Karpas-422 (cell line): ENCODE measurements around the gene KCNAB1. TPM values are rescaled to one million over a fixed set of nuclear protein-coding genes. Genes with fewer than 3 reads are reported as not detected.

ENCODE experiments used
- DNase-seq: peaks from one replicate; pipeline ENCODE4 v3.0.0-alpha.2; 2015
- H2AFZ ChIP-seq: fragments of 200-600 bp; sonication (generic); 2 replicates; pipeline ENCODE4 v1.6.1; 2014; ENCODE audit warnings: antibody characterized with exemption, low read length, mixed read lengths
- H3K27ac ChIP-seq: fragments of 200-600 bp; sonication (generic); 2 replicates; pipeline ENCODE4 v1.5.1; 2014; ENCODE audit warnings: mild to moderate bottlenecking, low read length, moderate library complexity
- H3K27me3 ChIP-seq: fragments of 200-600 bp; sonication (generic); 2 replicates; pipeline ENCODE4 v1.6.1; 2014; ENCODE audit warnings: low read length, mixed read lengths
- H3K36me3 ChIP-seq: fragments of 200-600 bp; sonication (generic); 2 replicates; pipeline ENCODE4 v1.6.1; 2014; ENCODE audit warnings: low read length, mixed read lengths; ENCODE audit not compliant: insufficient read depth
- H3K4me1 ChIP-seq: fragments of 200-600 bp; sonication (generic); 2 replicates; pipeline ENCODE4 v1.6.1; 2014; ENCODE audit warnings: mild to moderate bottlenecking, low read length, mixed read lengths
- H3K4me2 ChIP-seq: fragments of 200-600 bp; sonication (generic); 2 replicates; pipeline ENCODE4 v1.6.1; 2014; ENCODE audit warnings: low read length, low read depth, mild to moderate bottlenecking; ENCODE audit not compliant: poor library complexity, severe bottlenecking
- H3K4me3 ChIP-seq: fragments of 200-600 bp; sonication (generic); 2 replicates; pipeline ENCODE4 v1.5.1; 2014; ENCODE audit warnings: mild to moderate bottlenecking, antibody characterized with exemption, low read length, mixed read lengths
- H3K79me2 ChIP-seq: fragments of 200-600 bp; sonication (generic); 2 replicates; pipeline ENCODE4 v1.6.1; 2014; ENCODE audit warnings: mild to moderate bottlenecking, low read length, mixed read lengths
- H3K9ac ChIP-seq: fragments of 200-600 bp; sonication (generic); 2 replicates; pipeline ENCODE4 v1.6.0; 2014; ENCODE audit warnings: low read length
- H3K9me2 ChIP-seq: fragments of 200-600 bp; sonication (generic), shearing (Covaris generic); replicated peaks from 2 replicates; pipeline ENCODE4 v1.6.0; 2014; ENCODE audit warnings: mild to moderate bottlenecking, low read length, moderate library complexity; ENCODE audit not compliant: insufficient read depth
- H3K9me3 ChIP-seq: fragments of 300-700, 200-600 bp; sonication (generic); 2 replicates; pipeline ENCODE4 v1.6.1; 2014; ENCODE audit warnings: low read length, mixed read lengths
- H4K20me1 ChIP-seq: fragments of 200-600 bp; sonication (generic); 2 replicates; pipeline ENCODE4 v1.6.1; 2014; ENCODE audit warnings: mild to moderate bottlenecking, antibody characterized with exemption, low read length, low read depth; ENCODE audit not compliant: insufficient read depth
- total RNA-seq: library from RNA; depleted of rRNA; stranded (reverse); fragments of >200 nt; shearing (Covaris generic); gene quantifications from 2 replicates; pipeline ENCODE4 v1.2.3, GENCODE V29; 2014; ENCODE audit warnings: low replicate concordance

Gene KCNAB1
- total RNA-seq, 1 experiment from 2014 or later: not detected

DNA sequence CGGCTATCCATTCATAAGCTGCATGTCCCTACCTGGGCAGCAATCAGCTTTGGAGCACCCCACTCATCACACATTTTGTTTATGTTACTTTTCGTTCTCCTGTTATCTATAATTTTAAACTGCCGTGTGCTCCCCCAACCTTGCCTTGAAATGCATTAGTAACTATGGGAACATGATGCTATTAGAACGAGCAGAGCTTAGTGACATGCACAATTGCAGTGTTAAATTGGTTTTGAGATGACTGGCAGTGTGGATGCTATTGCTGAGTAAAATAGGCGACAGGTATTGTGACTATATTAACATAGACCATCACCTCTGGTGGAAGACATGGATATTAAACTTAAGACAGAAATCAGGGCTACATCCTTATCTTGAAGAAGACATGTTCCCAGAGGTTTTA is 191.6 kb downstream of the KCNAB1 start:
- Histone ChIP-seq H3K27ac (no peak overlapping the region), H3K4me2 (no peak overlapping the region), H3K9ac (no peak overlapping the region), H3K36me3 (no peaks in the 10 kb centered on the region), H3K9me2 (no peaks in the 10 kb centered on the region), H4K20me1 (no peaks in the 10 kb centered on the region), H2AFZ (no peak overlapping the region), H3K4me3 (no peak overlapping the region), H3K4me1 (no peaks in the 10 kb centered on the region), H3K79me2 (no peaks in the 10 kb centered on the region), H3K9me3 (no peaks in the 10 kb centered on the region), H3K27me3 (no peaks in the 10 kb centered on the region)
- DNase-seq: no peak

DNA sequence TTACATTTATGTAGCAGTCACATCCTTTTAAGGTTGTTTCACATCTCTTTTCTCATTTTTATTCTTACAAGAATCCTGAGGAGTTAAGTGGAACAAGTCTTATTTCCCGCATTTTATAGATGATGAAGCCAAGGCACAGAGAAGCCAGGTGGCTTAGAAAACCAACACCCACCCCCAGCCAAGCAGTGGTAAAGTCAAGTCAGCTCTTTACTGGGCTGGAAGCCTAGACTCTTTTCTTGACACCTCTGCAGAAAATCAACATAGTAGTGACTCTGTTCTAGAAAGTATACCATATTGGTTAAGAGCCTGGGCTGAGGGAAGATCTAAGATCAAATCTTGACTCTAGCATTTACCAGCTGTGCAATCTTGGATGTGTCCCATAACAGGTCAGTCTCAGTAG is 195.7 kb downstream of the KCNAB1 start:
- no peaks in the 10 kb centered on the region for H4K20me1 ChIP-seq
- H3K79me2 ChIP-seq: no peaks in the 10 kb centered on the region
- H2AFZ ChIP-seq: no peak overlapping the region
- no peaks in the 10 kb centered on the region for H3K36me3 ChIP-seq
- DNase-seq: no peak
- H3K4me1 ChIP-seq: no peaks in the 10 kb centered on the region
- H3K4me2 ChIP-seq: no peak overlapping the region
- H3K9ac ChIP-seq: no peak overlapping the region
- no peak overlapping the region for H3K27ac ChIP-seq
- H3K9me2 ChIP-seq: no peaks in the 10 kb centered on the region
- no peak overlapping the region for H3K4me3 ChIP-seq
- no peaks in the 10 kb centered on the region for H3K27me3 ChIP-seq
- H3K9me3 ChIP-seq: no peaks in the 10 kb centered on the region

DNA sequence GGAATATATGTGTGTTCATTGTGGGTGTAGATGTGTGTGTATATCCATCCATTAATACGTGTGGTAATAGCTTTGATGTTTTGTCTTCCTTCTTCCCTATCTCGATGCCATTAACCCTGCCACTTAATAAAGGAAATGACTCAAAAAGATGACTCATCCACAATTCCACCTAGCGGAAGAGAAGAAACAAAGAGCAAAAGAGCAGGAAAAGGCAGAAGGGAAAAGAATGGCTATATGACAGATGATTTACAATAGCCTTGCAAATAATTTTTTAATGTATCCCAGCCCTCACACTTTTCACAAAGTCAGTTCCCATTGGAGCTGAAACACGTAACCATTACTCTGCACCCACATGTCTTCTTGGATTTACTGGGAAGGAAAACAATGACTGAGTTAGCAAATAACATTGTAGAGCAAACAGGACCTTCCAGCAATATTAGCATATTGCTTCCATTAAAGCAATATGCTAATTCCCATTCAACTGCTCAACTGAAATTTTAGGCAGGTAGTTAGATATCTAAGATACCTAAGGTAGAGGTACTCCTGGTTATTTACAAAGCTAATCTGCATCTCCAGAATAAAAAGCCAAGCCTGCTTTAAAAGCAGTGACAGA is 197.2 kb downstream of the KCNAB1 start:
- H2AFZ ChIP-seq: no peak overlapping the region
- H3K9me3 ChIP-seq: no peaks in the 10 kb centered on the region
- no peaks in the 10 kb centered on the region for H3K9me2 ChIP-seq
- no peaks in the 10 kb centered on the region for H3K27me3 ChIP-seq
- no peak overlapping the region for H3K4me2 ChIP-seq
- no peak for DNase-seq
- H3K9ac ChIP-seq: no peak overlapping the region
- no peaks in the 10 kb centered on the region for H3K36me3 ChIP-seq
- H3K4me3 ChIP-seq: no peak overlapping the region
- no peak overlapping the region for H3K27ac ChIP-seq
- H4K20me1 ChIP-seq: no peaks in the 10 kb centered on the region
- H3K79me2 ChIP-seq: no peaks in the 10 kb centered on the region
- H3K4me1 ChIP-seq: no peaks in the 10 kb centered on the region

DNA sequence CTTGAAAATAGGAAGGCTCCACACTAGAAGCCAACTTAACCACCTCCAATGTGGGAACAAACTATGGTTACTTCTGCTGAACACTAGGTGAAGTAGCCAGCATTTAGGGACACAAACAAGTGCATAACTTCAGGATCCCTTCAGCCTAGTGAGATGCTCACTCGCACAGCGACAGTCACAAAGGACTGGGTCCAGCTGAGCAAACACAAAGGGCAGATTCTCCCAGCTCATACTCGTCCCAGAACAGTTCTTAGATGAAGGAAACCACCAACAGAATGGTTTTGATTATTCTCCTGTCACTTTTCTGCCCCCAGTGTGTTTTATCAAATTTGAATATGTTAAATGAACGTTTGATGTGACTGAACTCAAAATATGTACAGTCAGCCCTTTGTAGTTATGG is 201.6 kb downstream of the KCNAB1 start:
- Histone ChIP-seq H3K4me1 (no peaks in the 10 kb centered on the region), H4K20me1 (no peaks in the 10 kb centered on the region), H3K9ac (no peak overlapping the region), H2AFZ (no peak overlapping the region), H3K27ac (no peak overlapping the region), H3K27me3 (no peaks in the 10 kb centered on the region), H3K9me2 (no peaks in the 10 kb centered on the region), H3K9me3 (no peaks in the 10 kb centered on the region), H3K79me2 (no peaks in the 10 kb centered on the region), H3K4me2 (no peak overlapping the region), H3K4me3 (no peak overlapping the region), H3K36me3 (no peaks in the 10 kb centered on the region)
- no peak for DNase-seq

DNA sequence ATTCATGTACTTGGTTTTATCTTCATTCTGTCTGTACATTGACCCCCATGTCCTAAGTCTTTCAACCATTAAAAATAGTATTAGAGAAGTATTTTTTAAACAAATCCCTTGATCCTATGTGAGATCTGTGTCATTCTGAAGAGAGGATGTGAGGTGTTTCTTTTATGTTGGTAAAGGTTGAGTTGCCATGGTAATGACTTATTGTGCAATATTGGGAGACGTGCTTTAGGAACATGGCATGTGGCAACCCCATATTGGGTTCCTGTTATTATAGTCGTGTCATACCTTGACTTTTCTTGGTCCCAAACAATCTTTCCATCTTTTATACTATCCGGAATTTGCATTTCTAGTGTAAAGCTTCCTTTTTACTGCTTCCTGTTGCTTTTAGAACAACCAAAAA is 203.1 kb downstream of the KCNAB1 start:
- Histone ChIP-seq H3K27ac (no peak overlapping the region), H4K20me1 (no peaks in the 10 kb centered on the region), H3K36me3 (no peaks in the 10 kb centered on the region), H2AFZ (no peak overlapping the region), H3K4me2 (no peak overlapping the region), H3K4me1 (no peaks in the 10 kb centered on the region), H3K9me3 (no peaks in the 10 kb centered on the region), H3K9me2 (no peaks in the 10 kb centered on the region), H3K27me3 (no peaks in the 10 kb centered on the region), H3K4me3 (no peak overlapping the region), H3K9ac (no peak overlapping the region), H3K79me2 (no peaks in the 10 kb centered on the region)
- no peak for DNase-seq

DNA sequence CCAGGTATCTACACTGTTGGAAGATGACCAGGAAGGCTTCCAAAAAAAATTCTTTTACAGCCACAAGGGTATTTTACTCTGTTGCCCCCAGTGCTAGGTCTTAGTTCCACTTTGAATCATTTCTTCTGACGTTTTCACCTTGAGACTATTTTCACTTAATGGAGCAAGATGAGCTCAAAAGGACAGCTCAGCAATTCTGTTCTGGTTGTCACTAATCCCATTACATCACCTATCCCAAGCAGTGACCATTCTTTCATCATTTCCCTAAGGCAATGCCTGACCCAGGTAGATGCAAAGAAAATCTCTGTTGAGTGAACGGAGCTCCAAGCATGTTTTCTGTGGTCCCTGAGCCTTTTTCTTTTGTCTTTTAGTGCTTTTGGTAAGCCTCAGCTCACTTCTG is 210.0 kb downstream of the KCNAB1 start:
- H4K20me1 ChIP-seq: no peaks in the 10 kb centered on the region
- no peaks in the 10 kb centered on the region for H3K9me3 ChIP-seq
- no peaks in the 10 kb centered on the region for H3K36me3 ChIP-seq
- H3K27ac ChIP-seq: no peak overlapping the region
- no peak overlapping the region for H3K4me3 ChIP-seq
- H3K79me2 ChIP-seq: no peaks in the 10 kb centered on the region
- no peak for DNase-seq
- H3K9ac ChIP-seq: no peak overlapping the region
- H3K4me1 ChIP-seq: no peaks in the 10 kb centered on the region
- no peaks in the 10 kb centered on the region for H3K27me3 ChIP-seq
- no peak overlapping the region for H2AFZ ChIP-seq
- no peaks in the 10 kb centered on the region for H3K9me2 ChIP-seq
- no peak overlapping the region for H3K4me2 ChIP-seq

DNA sequence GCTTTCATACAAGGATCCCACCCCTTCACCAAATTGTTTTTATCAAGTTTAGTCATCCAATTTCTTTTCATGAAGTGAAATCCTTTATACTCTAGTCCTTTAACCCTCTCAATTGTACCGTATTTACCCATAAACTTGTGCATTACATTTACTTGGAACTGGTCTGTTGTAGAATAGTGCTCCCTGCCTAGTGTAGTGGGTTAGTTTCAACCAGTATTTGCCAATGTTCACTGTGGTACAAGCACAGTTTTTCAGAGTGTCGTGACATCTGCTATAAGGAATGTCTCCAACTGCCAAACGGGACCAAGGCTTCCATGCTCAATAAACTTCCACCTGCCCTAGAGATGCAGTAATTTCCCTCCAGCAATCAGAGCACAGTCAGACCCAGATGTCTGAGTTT is 211.9 kb downstream of the KCNAB1 start:
- Histone ChIP-seq H3K4me2 (no peak overlapping the region), H3K27me3 (no peaks in the 10 kb centered on the region), H2AFZ (no peak overlapping the region), H3K4me3 (no peak overlapping the region), H3K9me3 (no peaks in the 10 kb centered on the region), H3K36me3 (no peaks in the 10 kb centered on the region), H3K9me2 (no peaks in the 10 kb centered on the region), H4K20me1 (no peaks in the 10 kb centered on the region), H3K27ac (no peak overlapping the region), H3K9ac (no peak overlapping the region), H3K4me1 (no peaks in the 10 kb centered on the region), H3K79me2 (no peaks in the 10 kb centered on the region)
- no peak for DNase-seq

DNA sequence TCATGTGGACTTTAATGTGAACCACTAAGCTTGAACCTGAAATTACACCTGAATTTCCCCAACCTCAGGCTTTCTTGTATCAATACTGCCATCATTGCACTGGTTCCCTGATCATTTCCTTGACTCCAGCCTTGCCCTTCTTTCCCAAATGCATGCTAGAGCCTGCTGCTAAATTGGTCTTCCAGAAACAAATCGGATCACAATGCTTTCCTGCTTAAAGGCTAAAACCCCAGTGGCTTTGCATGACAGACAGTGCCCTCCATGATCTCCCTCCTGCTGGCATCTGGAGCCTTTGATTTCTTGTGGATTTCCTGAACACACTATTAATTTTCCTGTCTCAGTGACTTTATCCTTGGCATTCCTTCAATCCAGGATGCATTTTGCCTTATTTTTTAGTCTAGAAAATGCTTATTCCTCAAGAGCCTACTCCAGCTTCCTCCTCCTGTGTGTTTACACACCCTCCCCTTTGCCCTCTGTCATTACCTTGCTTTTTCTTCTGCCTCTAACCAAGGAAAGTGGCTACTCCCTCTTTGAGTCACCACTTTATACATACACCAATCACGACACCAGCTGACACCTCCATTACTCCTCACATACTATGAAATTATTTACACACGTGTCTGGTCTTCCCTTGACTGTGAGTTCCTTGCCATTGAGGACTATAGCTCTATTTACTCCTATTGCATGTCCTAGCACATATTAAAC is 214.6 kb downstream of the KCNAB1 start:
- H3K27me3 ChIP-seq: no peaks in the 10 kb centered on the region
- H3K79me2 ChIP-seq: no peaks in the 10 kb centered on the region
- no peak overlapping the region for H3K4me2 ChIP-seq
- no peaks in the 10 kb centered on the region for H3K4me1 ChIP-seq
- H3K36me3 ChIP-seq: no peaks in the 10 kb centered on the region
- no peak overlapping the region for H3K4me3 ChIP-seq
- no peak overlapping the region for H2AFZ ChIP-seq
- H3K9ac ChIP-seq: no peak overlapping the region
- no peaks in the 10 kb centered on the region for H4K20me1 ChIP-seq
- H3K9me3 ChIP-seq: no peaks in the 10 kb centered on the region
- H3K9me2 ChIP-seq: no peaks in the 10 kb centered on the region
- no peak for DNase-seq
- no peak overlapping the region for H3K27ac ChIP-seq
